Peyer's patch (tissue), 4 donors: Measurements from ENCODE around the gene GAMT.

ENCODE experiments used
- POLR2A ChIP-seq, 2 donors: fragments of 450-650 bp; IDR thresholded peaks; one replicate each; pipeline ENCODE4 v1.5.1; 2017; ENCODE audit warnings: antibody characterized with exemption in 2 of 2, mild to moderate bottlenecking in 2 of 2, moderate library complexity in 2 of 2
- TF ChIP-seq, protein P1 (sequence below), 6 experiments: fragments of 450-650 bp in 4 of 6; fragments of 200-600 bp in 2 of 6; sonication (generic) in 1 of 6; IDR thresholded peaks; one replicate each; pipeline ENCODE4 v1.5.1; 2017 to 2019; ENCODE audit warnings: antibody characterized with exemption in 6 of 6, mild to moderate bottlenecking in 3 of 6, moderate library complexity in 1 of 6

DNA sequence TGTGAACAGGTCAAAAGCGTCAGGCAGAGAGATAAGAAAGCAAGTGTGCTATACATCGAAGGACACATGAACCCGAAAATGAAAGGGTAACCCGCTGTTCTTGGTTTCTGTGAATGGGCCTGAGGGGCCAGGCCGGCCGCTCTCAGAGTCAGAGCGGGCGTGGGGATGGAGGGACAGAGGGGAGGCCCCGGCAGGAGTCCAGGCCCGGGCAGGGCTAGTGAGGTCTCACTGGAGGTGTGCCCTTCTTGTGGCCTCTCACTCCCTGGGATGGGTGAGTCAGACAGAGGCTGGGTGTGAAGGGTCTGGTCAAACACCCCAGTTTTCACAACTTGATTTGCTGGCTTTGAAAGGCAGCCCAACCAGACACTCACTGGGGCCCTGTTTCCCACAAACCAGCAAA lies 35.0 kb downstream of the GAMT start:
- TF ChIP-seq, protein P1, sequence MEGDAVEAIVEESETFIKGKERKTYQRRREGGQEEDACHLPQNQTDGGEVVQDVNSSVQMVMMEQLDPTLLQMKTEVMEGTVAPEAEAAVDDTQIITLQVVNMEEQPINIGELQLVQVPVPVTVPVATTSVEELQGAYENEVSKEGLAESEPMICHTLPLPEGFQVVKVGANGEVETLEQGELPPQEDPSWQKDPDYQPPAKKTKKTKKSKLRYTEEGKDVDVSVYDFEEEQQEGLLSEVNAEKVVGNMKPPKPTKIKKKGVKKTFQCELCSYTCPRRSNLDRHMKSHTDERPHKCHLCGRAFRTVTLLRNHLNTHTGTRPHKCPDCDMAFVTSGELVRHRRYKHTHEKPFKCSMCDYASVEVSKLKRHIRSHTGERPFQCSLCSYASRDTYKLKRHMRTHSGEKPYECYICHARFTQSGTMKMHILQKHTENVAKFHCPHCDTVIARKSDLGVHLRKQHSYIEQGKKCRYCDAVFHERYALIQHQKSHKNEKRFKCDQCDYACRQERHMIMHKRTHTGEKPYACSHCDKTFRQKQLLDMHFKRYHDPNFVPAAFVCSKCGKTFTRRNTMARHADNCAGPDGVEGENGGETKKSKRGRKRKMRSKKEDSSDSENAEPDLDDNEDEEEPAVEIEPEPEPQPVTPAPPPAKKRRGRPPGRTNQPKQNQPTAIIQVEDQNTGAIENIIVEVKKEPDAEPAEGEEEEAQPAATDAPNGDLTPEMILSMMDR (IDR thresholded peaks at IDR 0.05) = no peak
- no peak for TF ChIP-seq POLR2A (IDR thresholded peaks at IDR 0.05)
